Astrocyte (in vitro differentiated cells and primary cell): ENCODE measurements around the gene TMEM221. TPM values are rescaled to one million over a fixed set of nuclear protein-coding genes. Genes with fewer than 3 reads are reported as not detected.

Experiments
- DNase-seq: peaks from one replicate; pipeline ENCODE4 v3.0.0-alpha.2; 2010; ENCODE audit warnings: low read depth
- FAIRE-seq: peaks from 2 replicates; lab custom pipeline; 2011; peaks lifted over from hg19 to GRCh38; lab: Jason Lieb, UNC
- H2AFZ ChIP-seq: 2 replicates; pipeline ENCODE4 v1.6.0; 2012; ENCODE audit warnings: low read depth, low read length, inconsistent platforms
- H3K27ac ChIP-seq: 2 replicates; pipeline ENCODE4 v1.5.1; 2011; ENCODE audit warnings: low read depth, low read length, inconsistent platforms
- H3K27me3 ChIP-seq: 2 replicates; pipeline ENCODE4 v1.6.0; 2011; ENCODE audit warnings: low read length, inconsistent platforms; ENCODE audit not compliant: insufficient read depth
- H3K36me3 ChIP-seq: 2 replicates; pipeline ENCODE4 v1.5.1; 2011; ENCODE audit warnings: low read length, inconsistent platforms; ENCODE audit not compliant: insufficient read depth
- H3K4me1 ChIP-seq: 2 replicates; pipeline ENCODE4 v1.5.1; 2011; ENCODE audit warnings: low read length, inconsistent platforms; ENCODE audit not compliant: insufficient read depth
- H3K4me2 ChIP-seq: 2 replicates; pipeline ENCODE4 v1.6.0; 2012; ENCODE audit warnings: low read length, inconsistent platforms
- H3K4me3 ChIP-seq: 2 replicates; pipeline ENCODE4 v1.5.1; 2011; ENCODE audit warnings: low read depth, mild to moderate bottlenecking, low read length, inconsistent platforms; ENCODE audit not compliant: insufficient read depth
- H3K79me2 ChIP-seq: 2 replicates; pipeline ENCODE4 v1.6.0; 2012; ENCODE audit warnings: mild to moderate bottlenecking, low read length, inconsistent platforms; ENCODE audit not compliant: insufficient read depth
- H3K9ac ChIP-seq: 2 replicates; pipeline ENCODE4 v1.6.0; 2012; ENCODE audit warnings: mild to moderate bottlenecking, low read length, inconsistent platforms
- H3K9me3 ChIP-seq: 2 replicates; pipeline ENCODE4 v1.5.1; 2012; ENCODE audit warnings: low read depth, mild to moderate bottlenecking, low read length, inconsistent platforms; ENCODE audit not compliant: insufficient read depth
- H4K20me1 ChIP-seq: 2 replicates; pipeline ENCODE4 v1.6.0; 2012; ENCODE audit warnings: low read length, inconsistent platforms; ENCODE audit not compliant: insufficient read depth
- H3K27ac Mint-ChIP-seq: one replicate; pipeline ENCODE4 v1.8.0; 2021; ENCODE audit warnings: mild to moderate bottlenecking, mixed read lengths; ENCODE audit not compliant: unreplicated experiment
- H3K27me3 Mint-ChIP-seq: one replicate; pipeline ENCODE4 v1.8.0; 2021; ENCODE audit warnings: low read depth, mixed read lengths; ENCODE audit not compliant: unreplicated experiment
- H3K36me3 Mint-ChIP-seq: one replicate; pipeline ENCODE4 v1.8.0; 2021; ENCODE audit warnings: low read depth, mixed read lengths; ENCODE audit not compliant: unreplicated experiment
- H3K4me1 Mint-ChIP-seq: one replicate; pipeline ENCODE4 v1.8.0; 2021; ENCODE audit warnings: low read depth, mixed read lengths; ENCODE audit not compliant: unreplicated experiment
- H3K4me3 Mint-ChIP-seq: one replicate; pipeline ENCODE4 v1.8.0; 2021; ENCODE audit warnings: mild to moderate bottlenecking, moderate library complexity, mixed read lengths; ENCODE audit not compliant: unreplicated experiment
- H3K9me3 Mint-ChIP-seq: one replicate; pipeline ENCODE4 v1.8.0; 2021; ENCODE audit warnings: mild to moderate bottlenecking, mixed read lengths; ENCODE audit not compliant: unreplicated experiment
- CTCF ChIP-seq: IDR thresholded peaks from 2 replicates; pipeline ENCODE4 v1.5.1; 2011; ENCODE audit warnings: low read depth, mild to moderate bottlenecking, inconsistent platforms, low read length, moderate library complexity; ENCODE audit not compliant: insufficient read depth
- EZH2 ChIP-seq: IDR thresholded peaks from 2 replicates; pipeline ENCODE4 v1.6.1; 2012; ENCODE audit warnings: mild to moderate bottlenecking, low read length, inconsistent platforms; ENCODE audit not compliant: insufficient read depth
- total RNA-seq: library from RNA; stranded (reverse); gene quantifications from 2 replicates; pipeline ENCODE4 v1.2.1, GENCODE V29; 2021

The TMEM221 gene
- total RNA-seq, 1 donor from 2014 or later = 0.23 TPM

DNA sequence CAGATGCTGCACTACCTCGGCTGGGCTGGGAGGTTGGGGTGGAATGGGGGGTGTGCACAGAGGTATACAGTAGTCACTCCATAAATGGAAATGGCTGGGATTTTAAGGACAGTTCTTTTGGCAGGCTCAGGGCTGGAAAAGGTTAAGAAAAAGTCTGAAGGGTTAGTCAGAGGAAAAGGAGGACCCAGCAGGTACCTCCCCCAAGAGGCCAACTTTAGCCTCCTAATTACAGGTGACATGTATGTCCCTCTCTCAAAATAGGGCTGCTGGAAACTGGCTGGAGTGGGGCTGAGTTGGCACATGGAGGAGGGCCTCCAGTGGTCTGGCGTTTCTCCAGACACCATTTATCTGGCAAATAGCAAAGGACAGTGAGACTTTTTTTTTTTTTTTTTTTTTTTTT is 55.5 kb downstream of the TMEM221 start:
- DNase-seq = no peak
- Histone ChIP-seq H3K4me3 (no peak overlapping the region), H3K79me2 (no peaks in the 10 kb centered on the region), H2AFZ (no peak overlapping the region), H3K4me2 (no peak overlapping the region), H3K36me3 (no peaks in the 10 kb centered on the region), H3K9me3 (peaks cover 3% of the 10 kb centered on the region), H3K27ac (no peak overlapping the region), H3K27me3 (peaks cover 5% of the 10 kb centered on the region), H3K9ac (no peak overlapping the region), H4K20me1 (no peaks in the 10 kb centered on the region), H3K4me1 (peaks cover 4% of the 10 kb centered on the region)
- Mint-ChIP-seq H3K4me1 (peaks cover 4% of the 10 kb centered on the region), H3K9me3 (peaks cover 2% of the 10 kb centered on the region), H3K27me3 (no peaks in the 10 kb centered on the region), H3K36me3 (peaks cover 3% of the 10 kb centered on the region), H3K27ac (peak overlapping the region; percentile 66), H3K4me3 (no peak overlapping the region)
- no peak for FAIRE-seq
- no peak for TF ChIP-seq EZH2
- TF ChIP-seq CTCF = no peak

DNA sequence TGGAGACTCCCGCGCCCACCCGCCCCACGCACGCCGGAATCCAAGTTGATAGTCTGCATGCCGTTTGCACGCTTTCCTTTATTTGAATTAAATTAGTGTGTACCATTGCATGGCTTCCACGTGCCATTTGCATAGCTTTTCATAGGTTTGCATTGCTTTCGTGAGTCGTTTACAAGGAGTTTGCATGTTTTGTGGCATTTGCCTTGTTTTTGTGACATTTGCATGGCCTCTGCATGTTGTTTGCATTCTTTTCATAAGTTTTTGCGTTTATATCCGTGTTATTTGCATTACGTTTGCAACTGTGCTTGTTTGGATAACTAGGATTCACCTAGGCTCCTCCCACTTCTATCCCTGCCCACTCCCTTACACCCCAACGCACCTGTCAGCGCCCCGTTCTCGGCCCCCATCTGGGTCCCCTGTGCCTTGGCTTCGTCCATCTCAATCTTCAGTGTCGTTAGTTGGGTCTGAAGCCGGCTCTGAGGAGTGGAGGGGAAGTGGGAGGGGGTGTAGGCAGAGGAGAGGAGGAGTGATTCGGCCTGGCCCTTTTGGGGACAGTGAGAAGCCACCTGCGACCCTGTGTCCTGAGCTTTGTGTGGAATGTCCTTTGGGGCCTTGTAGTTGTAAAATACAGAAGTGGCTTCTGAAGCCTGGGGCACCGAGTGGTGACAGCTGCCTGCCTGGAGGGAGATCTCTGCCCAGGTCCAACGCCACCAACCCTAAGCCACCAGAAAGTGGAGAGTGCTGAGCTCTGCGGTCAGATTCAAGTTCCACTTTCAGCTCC is 56.9 kb downstream of the TMEM221 start:
- TF ChIP-seq CTCF = no peak
- TF ChIP-seq EZH2 = no peak
- no peak for FAIRE-seq
- peak overlapping the region; percentile 91 for H3K4me2 ChIP-seq
- no peak overlapping the region for H3K27ac ChIP-seq
- H3K4me1 Mint-ChIP-seq = peaks cover 4% of the 10 kb centered on the region
- H3K9ac ChIP-seq = no peak overlapping the region
- H2AFZ ChIP-seq = peak overlapping the region; percentile 80
- H3K4me3 Mint-ChIP-seq = peak overlapping the region; percentile 76
- H3K36me3 Mint-ChIP-seq = peaks cover 2% of the 10 kb centered on the region
- H3K27ac Mint-ChIP-seq = peak overlapping the region; percentile 81
- H3K4me3 ChIP-seq = peak overlapping the region; percentile 45
- peaks cover 4% of the 10 kb centered on the region for H3K4me1 ChIP-seq
- peaks cover 2% of the 10 kb centered on the region for H3K9me3 Mint-ChIP-seq
- DNase-seq = no peak
- peaks cover 5% of the 10 kb centered on the region for H3K27me3 ChIP-seq
- H3K27me3 Mint-ChIP-seq = no peaks in the 10 kb centered on the region
- H3K9me3 ChIP-seq = peaks cover 3% of the 10 kb centered on the region
- H3K36me3 ChIP-seq = no peaks in the 10 kb centered on the region
- H3K79me2 ChIP-seq = no peaks in the 10 kb centered on the region
- H4K20me1 ChIP-seq = no peaks in the 10 kb centered on the region
